ENCODE data around the gene TIMM10. TPM values are rescaled to one million over a fixed set of nuclear protein-coding genes. Genes with fewer than 3 reads are reported as not detected.

The TIMM10 gene
- total RNA-seq, 1 donor from 2014 or later: 86.9 TPM

GRCh38 chr11:57523419-57523818, 7.1 kb downstream of the TIMM10 start:
- no peak for TF ChIP-seq CTCF (IDR thresholded peaks at IDR 0.05; ENCODE audit: insufficient read depth, low read length, severe bottlenecking)
- Histone ChIP-seq H3K27me3 (ENCODE audit: control insufficient read depth, insufficient read depth, low read length) (no peaks in the 10 kb centered on the region), H3K36me3 (ENCODE audit: control insufficient read depth, insufficient read depth, low read length) (peaks cover 2% of the 10 kb centered on the region), H3K4me3 (ENCODE audit: low read depth, low read length) (no peak overlapping the region)
- FAIRE-seq (no peak), DNase-seq (ENCODE audit: low read depth) (no peak)

- DNase-seq (ENCODE audit: low read depth) (no peak), FAIRE-seq (no peak)
- Histone ChIP-seq H3K27me3 (ENCODE audit: control insufficient read depth, insufficient read depth, low read length) (no peaks in the 10 kb centered on the region), H3K4me3 (ENCODE audit: low read depth, low read length) (no peak overlapping the region), H3K36me3 (ENCODE audit: control insufficient read depth, insufficient read depth, low read length) (no peaks in the 10 kb centered on the region)
- no peak for TF ChIP-seq CTCF (IDR thresholded peaks at IDR 0.05; ENCODE audit: insufficient read depth, low read length, severe bottlenecking)
Observed at GRCh38 chr11:57521116-57521515, 9.4 kb downstream of the TIMM10 start.

- TF ChIP-seq CTCF (IDR thresholded peaks at IDR 0.05; ENCODE audit: insufficient read depth, low read length, severe bottlenecking): no peak
- no peak for DNase-seq (ENCODE audit: low read depth)
- FAIRE-seq: no peak
- H3K27me3 ChIP-seq (ENCODE audit: control insufficient read depth, insufficient read depth, low read length): peaks cover 12% of the 10 kb centered on the region
- peak overlapping the region; percentile 45 for H3K4me3 ChIP-seq (ENCODE audit: low read depth, low read length)
- H3K36me3 ChIP-seq (ENCODE audit: control insufficient read depth, insufficient read depth, low read length): no peaks in the 10 kb centered on the region
Observed at GRCh38 chr11:57516061-57516443, 14.5 kb downstream of the TIMM10 start.

GRCh38 chr11:57515332-57516060, 15.1 kb downstream of the TIMM10 start, which contains the start of gene SLC43A1:
TSS of gene SLC43A1 (minus strand) at chr11:57515702. CDS start at chr11:57514111, 1,591 bp downstream.
- no peak for FAIRE-seq
- no peak for TF ChIP-seq CTCF (IDR thresholded peaks at IDR 0.05; ENCODE audit: insufficient read depth, low read length, severe bottlenecking)

GRCh38 chr11:57514538-57515331, 15.8 kb downstream of the TIMM10 start:
- H3K36me3 ChIP-seq (ENCODE audit: control insufficient read depth, insufficient read depth, low read length): no peaks in the 10 kb centered on the region
- TF ChIP-seq CTCF (IDR thresholded peaks at IDR 0.05; ENCODE audit: insufficient read depth, low read length, severe bottlenecking): no peak
- DNase-seq (ENCODE audit: low read depth): no peak
- peak overlapping the region; percentile 45 for H3K4me3 ChIP-seq (ENCODE audit: low read depth, low read length)
- no peak for FAIRE-seq
- H3K27me3 ChIP-seq (ENCODE audit: control insufficient read depth, insufficient read depth, low read length): peaks cover 12% of the 10 kb centered on the region

More at GRCh38 chr11:57515332-57516060, 15.1 kb downstream of the TIMM10 start, which contains the start of gene SLC43A1:
- peak within 1 kb of the TSS; percentile 45 for H3K4me3 ChIP-seq (ENCODE audit: low read depth, low read length)
- DNase-seq (ENCODE audit: low read depth): no peak
- H3K27me3 ChIP-seq (ENCODE audit: control insufficient read depth, insufficient read depth, low read length): peaks cover 12% of the 10 kb centered on the region
- H3K36me3 ChIP-seq (ENCODE audit: control insufficient read depth, insufficient read depth, low read length): no peaks in the 10 kb centered on the region
